ENCODE results near the gene C3orf18. TPM values are rescaled to one million over a fixed set of nuclear protein-coding genes. Genes with fewer than 3 reads are reported as not detected.

The C3orf18 gene
- total and polyA plus RNA-seq, 2 experiments from 2014 or later = 2.4 to 7.7 TPM

DNA sequence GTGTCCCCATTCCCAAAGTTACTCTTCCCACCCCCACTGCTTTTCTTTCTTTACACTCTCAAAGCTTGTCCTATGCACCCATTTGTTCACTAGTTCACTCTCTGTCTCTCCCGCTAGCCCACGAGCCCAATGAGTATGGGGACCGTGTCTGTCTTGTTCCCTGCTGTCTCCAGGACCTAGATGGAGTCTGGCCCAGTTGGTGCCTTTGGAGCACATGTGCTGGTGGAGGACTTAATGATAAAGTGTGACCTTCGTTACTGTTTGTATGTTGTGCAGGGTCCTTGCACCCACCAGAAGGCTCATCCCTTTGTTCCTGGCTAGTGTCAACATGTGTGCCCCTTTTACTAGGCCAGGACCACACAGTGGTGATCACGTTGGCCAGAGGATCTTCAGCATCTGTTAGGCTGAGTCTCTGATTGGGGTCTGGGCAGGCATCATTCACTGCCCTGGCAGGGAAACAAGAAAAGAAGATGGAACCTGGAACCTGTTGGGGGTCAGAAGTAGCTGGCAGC lies 36.6 kb upstream of the C3orf18 start:
- Histone ChIP-seq H2AFZ (no peak overlapping the region), H3K4me2 (no peak overlapping the region), H3K79me2 (replicated peaks; ENCODE audit: insufficient read depth) (no peaks in the 10 kb centered on the region), H3K9me2 (ENCODE audit: insufficient read depth) (no peaks in the 10 kb centered on the region), H3K27me3 (ENCODE audit: insufficient read depth) (no peaks in the 10 kb centered on the region), H4K20me1 (replicated peaks; ENCODE audit: insufficient read depth) (no peaks in the 10 kb centered on the region; the same call in 1 of the 2 replicates), H3K4me3 (no peak overlapping the region), H3K36me3 (ENCODE audit: insufficient read depth) (no peaks in the 10 kb centered on the region), H3K4me1 (ENCODE audit: insufficient read depth) (no peaks in the 10 kb centered on the region), H3F3A (replicated peaks; ENCODE audit: low read depth) (no peaks in the 10 kb centered on the region), H3K27ac (ENCODE audit: low read depth) (no peak overlapping the region)
- H3K27me3 Mint-ChIP-seq (ENCODE audit: insufficient read depth, low read depth, poor library complexity) = peaks cover 2% of the 10 kb centered on the region
- H3K4me1 Mint-ChIP-seq = no peaks in the 10 kb centered on the region; the same call in 2 of the 3 replicates
- ATAC-seq (no peak), DNase-seq (ENCODE audit: low spot score) (no peak)
- no peak for TF ChIP-seq NANOG (IDR thresholded peaks at IDR 0.05; ENCODE audit: borderline replicate concordance)
- TF ChIP-seq, protein P1, sequence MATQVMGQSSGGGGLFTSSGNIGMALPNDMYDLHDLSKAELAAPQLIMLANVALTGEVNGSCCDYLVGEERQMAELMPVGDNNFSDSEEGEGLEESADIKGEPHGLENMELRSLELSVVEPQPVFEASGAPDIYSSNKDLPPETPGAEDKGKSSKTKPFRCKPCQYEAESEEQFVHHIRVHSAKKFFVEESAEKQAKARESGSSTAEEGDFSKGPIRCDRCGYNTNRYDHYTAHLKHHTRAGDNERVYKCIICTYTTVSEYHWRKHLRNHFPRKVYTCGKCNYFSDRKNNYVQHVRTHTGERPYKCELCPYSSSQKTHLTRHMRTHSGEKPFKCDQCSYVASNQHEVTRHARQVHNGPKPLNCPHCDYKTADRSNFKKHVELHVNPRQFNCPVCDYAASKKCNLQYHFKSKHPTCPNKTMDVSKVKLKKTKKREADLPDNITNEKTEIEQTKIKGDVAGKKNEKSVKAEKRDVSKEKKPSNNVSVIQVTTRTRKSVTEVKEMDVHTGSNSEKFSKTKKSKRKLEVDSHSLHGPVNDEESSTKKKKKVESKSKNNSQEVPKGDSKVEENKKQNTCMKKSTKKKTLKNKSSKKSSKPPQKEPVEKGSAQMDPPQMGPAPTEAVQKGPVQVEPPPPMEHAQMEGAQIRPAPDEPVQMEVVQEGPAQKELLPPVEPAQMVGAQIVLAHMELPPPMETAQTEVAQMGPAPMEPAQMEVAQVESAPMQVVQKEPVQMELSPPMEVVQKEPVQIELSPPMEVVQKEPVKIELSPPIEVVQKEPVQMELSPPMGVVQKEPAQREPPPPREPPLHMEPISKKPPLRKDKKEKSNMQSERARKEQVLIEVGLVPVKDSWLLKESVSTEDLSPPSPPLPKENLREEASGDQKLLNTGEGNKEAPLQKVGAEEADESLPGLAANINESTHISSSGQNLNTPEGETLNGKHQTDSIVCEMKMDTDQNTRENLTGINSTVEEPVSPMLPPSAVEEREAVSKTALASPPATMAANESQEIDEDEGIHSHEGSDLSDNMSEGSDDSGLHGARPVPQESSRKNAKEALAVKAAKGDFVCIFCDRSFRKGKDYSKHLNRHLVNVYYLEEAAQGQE (IDR thresholded peaks at IDR 0.05; ENCODE audit: unreplicated experiment) = no peak
- TF ChIP-seq CREB1 (CRISPR knock-in tag; IDR thresholded peaks at IDR 0.05; ENCODE audit: low read depth) = no peak
- TF ChIP-seq STAT1 (IDR thresholded peaks at IDR 0.05; ENCODE audit: unreplicated experiment) = no peak
- no peak for TF ChIP-seq ZNF114 (CRISPR knock-in tag; IDR thresholded peaks at IDR 0.05)
- TF ChIP-seq EZH2 (IDR thresholded peaks at IDR 0.05; ENCODE audit: low read depth, unreplicated experiment) = no peak
- TF ChIP-seq, protein P2, sequence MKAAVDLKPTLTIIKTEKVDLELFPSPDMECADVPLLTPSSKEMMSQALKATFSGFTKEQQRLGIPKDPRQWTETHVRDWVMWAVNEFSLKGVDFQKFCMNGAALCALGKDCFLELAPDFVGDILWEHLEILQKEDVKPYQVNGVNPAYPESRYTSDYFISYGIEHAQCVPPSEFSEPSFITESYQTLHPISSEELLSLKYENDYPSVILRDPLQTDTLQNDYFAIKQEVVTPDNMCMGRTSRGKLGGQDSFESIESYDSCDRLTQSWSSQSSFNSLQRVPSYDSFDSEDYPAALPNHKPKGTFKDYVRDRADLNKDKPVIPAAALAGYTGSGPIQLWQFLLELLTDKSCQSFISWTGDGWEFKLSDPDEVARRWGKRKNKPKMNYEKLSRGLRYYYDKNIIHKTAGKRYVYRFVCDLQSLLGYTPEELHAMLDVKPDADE (IDR thresholded peaks at IDR 0.05) = no peak
- TF ChIP-seq, protein P3, sequence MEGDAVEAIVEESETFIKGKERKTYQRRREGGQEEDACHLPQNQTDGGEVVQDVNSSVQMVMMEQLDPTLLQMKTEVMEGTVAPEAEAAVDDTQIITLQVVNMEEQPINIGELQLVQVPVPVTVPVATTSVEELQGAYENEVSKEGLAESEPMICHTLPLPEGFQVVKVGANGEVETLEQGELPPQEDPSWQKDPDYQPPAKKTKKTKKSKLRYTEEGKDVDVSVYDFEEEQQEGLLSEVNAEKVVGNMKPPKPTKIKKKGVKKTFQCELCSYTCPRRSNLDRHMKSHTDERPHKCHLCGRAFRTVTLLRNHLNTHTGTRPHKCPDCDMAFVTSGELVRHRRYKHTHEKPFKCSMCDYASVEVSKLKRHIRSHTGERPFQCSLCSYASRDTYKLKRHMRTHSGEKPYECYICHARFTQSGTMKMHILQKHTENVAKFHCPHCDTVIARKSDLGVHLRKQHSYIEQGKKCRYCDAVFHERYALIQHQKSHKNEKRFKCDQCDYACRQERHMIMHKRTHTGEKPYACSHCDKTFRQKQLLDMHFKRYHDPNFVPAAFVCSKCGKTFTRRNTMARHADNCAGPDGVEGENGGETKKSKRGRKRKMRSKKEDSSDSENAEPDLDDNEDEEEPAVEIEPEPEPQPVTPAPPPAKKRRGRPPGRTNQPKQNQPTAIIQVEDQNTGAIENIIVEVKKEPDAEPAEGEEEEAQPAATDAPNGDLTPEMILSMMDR (conservative IDR thresholded peaks at IDR 0.05; ENCODE audit: low read depth in 2 of 2) = no peak
- TF ChIP-seq JUNB (IDR thresholded peaks at IDR 0.05; ENCODE audit: unreplicated experiment) = no peak
- TF ChIP-seq POLR2AphosphoS5 (IDR thresholded peaks at IDR 0.05; ENCODE audit: low read depth) = no peak
- TF ChIP-seq EZH2phosphoT487 (IDR thresholded peaks at IDR 0.05; ENCODE audit: unreplicated experiment) = no peak
- H3K9me3 Mint-ChIP-seq = no peaks in the 10 kb centered on the region
- no peak overlapping the region for H3K27ac Mint-ChIP-seq
- no peak overlapping the region for H3K4me3 Mint-ChIP-seq
- no peaks in the 10 kb centered on the region for H3K36me3 Mint-ChIP-seq (ENCODE audit: low read depth)

All from GM23338 (cell line).